HepG2 (cell line): ENCODE data around the gene INHBA. TPM values are rescaled to one million over a fixed set of nuclear protein-coding genes. Genes with fewer than 3 reads are reported as not detected.
A peak's percentile ranks its signal among the peaks of the same experiment; 100 is the strongest.

Experiments
- CAMTA2 ChIP-seq: sonication (generic); formaldehyde crosslinking; IDR thresholded peaks from 2 replicates; pipeline ENCODE4 v1.4.0; 2020; ENCODE audit warnings: mild to moderate bottlenecking, missing genetic modification reagents, borderline replicate concordance
- GATAD2A ChIP-seq: IDR thresholded peaks from 2 replicates; pipeline ENCODE4 v1.6.1; 2016
- GZF1 ChIP-seq: sonication (generic); formaldehyde crosslinking; IDR thresholded peaks from 2 replicates; pipeline ENCODE4 v1.5.1; 2020; ENCODE audit warnings: mild to moderate bottlenecking, missing genetic modification reagents
- HBP1 ChIP-seq: IDR thresholded peaks from 2 replicates; pipeline ENCODE4 v1.6.1; 2016; ENCODE audit warnings: low read depth, control low read depth
- HIVEP1 ChIP-seq: sonication (generic); formaldehyde crosslinking; IDR thresholded peaks from 2 replicates; pipeline ENCODE4 v1.4.0; 2020; ENCODE audit warnings: mild to moderate bottlenecking, missing genetic modification reagents
- MAZ ChIP-seq, 2 experiments: sonication (generic) in 1 of 2; formaldehyde crosslinking in 1 of 2; IDR thresholded peaks; 2 replicates each; pipeline versions ENCODE4 v1.5.0 to v1.6.1; 2012 to 2020; ENCODE audit warnings: low read depth in 2 of 2, mild to moderate bottlenecking in 2 of 2, borderline replicate concordance in 1 of 2, improper control_type of control experiment in 1 of 2, low read length in 1 of 2, missing genetic modification reagents in 1 of 2, moderate library complexity in 1 of 2
- RAD21 ChIP-seq: fragments of 450-650 bp; formaldehyde crosslinking; IDR thresholded peaks from 2 replicates; pipeline ENCODE4 v1.5.0; 2020; ENCODE audit warnings: mild to moderate bottlenecking
- ZMAT3 ChIP-seq: sonication (generic); formaldehyde crosslinking; conservative IDR thresholded peaks from 2 replicates; pipeline ENCODE4 v1.7.0; 2021; ENCODE audit warnings: missing genetic modification reagents
- ZNF333 ChIP-seq: sonication (generic); formaldehyde crosslinking; IDR thresholded peaks from 2 replicates; pipeline ENCODE4 v1.4.0; 2020; ENCODE audit warnings: mild to moderate bottlenecking, missing genetic modification reagents, borderline replicate concordance
- ZNF564 ChIP-seq: sonication (generic); formaldehyde crosslinking; IDR thresholded peaks from 2 replicates; pipeline ENCODE4 v1.8.1; 2023; ENCODE audit warnings: mild to moderate bottlenecking, missing genetic modification reagents
- ZNF598 ChIP-seq: sonication (generic); formaldehyde crosslinking; IDR thresholded peaks from 2 replicates; pipeline ENCODE4 v1.5.1; 2020; ENCODE audit warnings: mild to moderate bottlenecking, missing genetic modification reagents, borderline replicate concordance
- ZNF839 ChIP-seq: sonication (generic); formaldehyde crosslinking; IDR thresholded peaks from 2 replicates; pipeline ENCODE4 v1.4.0; 2020; ENCODE audit warnings: missing genetic modification reagents, mild to moderate bottlenecking, borderline replicate concordance
- ZNF883 ChIP-seq: sonication (generic); formaldehyde crosslinking; IDR thresholded peaks from 2 replicates; pipeline ENCODE4 v1.5.1; 2020; ENCODE audit warnings: mild to moderate bottlenecking, missing genetic modification reagents; ENCODE audit errors: not compliant biosample characterization
- ZUFSP ChIP-seq: sonication (generic); formaldehyde crosslinking; IDR thresholded peaks from 2 replicates; pipeline ENCODE4 v1.9.0; 2021; ENCODE audit warnings: missing genetic modification reagents, mild to moderate bottlenecking, borderline replicate concordance
- polyA plus RNA-seq, 8 experiments: library from polyadenylated mRNA; depleted of rRNA in 3 of 8; stranded (reverse) in 7 of 8; unstranded in 1 of 8; fragments of >200 nt; fragmentation: Illumina TruSeq in 4 of 8; extraction: Trizol in 4 of 8; gene quantifications; 2 replicates each; pipeline versions ENCODE4 v1.2.1 to v1.2.3, GENCODE V29; 2011 to 2016; ENCODE audit warnings: low read depth in 4 of 8, missing spikeins in 1 of 8, mixed read lengths in 1 of 8; ENCODE audit not compliant: insufficient read depth in 1 of 8
- total RNA-seq, 5 experiments: library from RNA; depleted of rRNA; stranded (reverse); fragments of >200 nt; fragmentation: Illumina TruSeq; extraction: Trizol; gene quantifications; 2 replicates each; pipeline ENCODE4 v1.2.3, GENCODE V29; 2016; ENCODE audit warnings: low read depth in 1 of 5
- TF ChIP-seq, protein P1 (sequence below), 2 experiments: fragments of 450-650 bp in 1 of 2; sonication (generic) in 1 of 2; formaldehyde crosslinking in 1 of 2; IDR thresholded peaks; 2 replicates each; pipeline versions ENCODE4 v1.6.1 to v1.8.0; 2016 to 2022; ENCODE audit warnings: antibody characterized with exemption in 1 of 2, mild to moderate bottlenecking in 1 of 2, missing genetic modification reagents in 1 of 2

The INHBA gene
- total and polyA plus RNA-seq, 2 of the 13 experiments (the other 11 are each of a cell fraction or from before 2014, with no cell fraction given) = not detected

DNA sequence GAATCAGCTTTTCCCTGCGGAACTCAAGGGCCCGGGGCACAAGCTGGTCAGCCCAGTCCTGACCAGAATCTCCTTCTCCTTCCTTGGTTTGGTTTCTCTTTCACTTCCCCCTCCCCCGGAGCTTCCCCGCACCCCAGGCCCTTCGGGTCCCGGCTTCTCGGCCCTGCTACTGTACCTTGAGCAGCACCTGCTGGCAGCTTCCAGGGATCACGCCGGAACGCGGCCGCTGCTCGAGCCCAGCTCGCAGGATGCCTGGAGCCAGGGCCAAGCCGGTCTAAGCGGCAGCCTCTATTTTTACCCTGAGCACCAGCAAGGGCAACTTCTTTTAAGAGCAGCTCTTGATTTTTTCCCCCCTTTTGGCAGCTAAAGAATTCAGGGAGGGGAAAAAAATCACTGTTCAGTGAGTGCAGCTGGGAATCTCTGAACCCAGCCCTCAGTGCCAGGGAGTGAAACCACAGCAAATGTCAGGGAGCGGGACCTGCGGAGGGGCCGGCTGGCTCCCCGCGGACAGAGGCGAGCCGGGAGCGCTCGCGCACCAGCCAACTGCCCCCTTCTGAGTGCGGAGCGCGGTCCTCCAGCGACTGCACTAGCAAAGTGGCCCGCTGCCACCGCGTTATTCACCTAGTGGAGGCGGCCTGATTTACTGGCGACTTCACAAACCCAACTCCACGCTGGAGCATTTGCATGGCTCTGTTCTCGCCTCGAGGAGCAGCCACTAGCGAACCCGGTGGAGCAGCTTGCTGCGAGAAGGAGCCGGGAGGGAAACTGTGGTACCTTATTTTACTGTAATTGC, 2.4 kb upstream of the INHBA start (continued):
- TF ChIP-seq, protein P1, sequence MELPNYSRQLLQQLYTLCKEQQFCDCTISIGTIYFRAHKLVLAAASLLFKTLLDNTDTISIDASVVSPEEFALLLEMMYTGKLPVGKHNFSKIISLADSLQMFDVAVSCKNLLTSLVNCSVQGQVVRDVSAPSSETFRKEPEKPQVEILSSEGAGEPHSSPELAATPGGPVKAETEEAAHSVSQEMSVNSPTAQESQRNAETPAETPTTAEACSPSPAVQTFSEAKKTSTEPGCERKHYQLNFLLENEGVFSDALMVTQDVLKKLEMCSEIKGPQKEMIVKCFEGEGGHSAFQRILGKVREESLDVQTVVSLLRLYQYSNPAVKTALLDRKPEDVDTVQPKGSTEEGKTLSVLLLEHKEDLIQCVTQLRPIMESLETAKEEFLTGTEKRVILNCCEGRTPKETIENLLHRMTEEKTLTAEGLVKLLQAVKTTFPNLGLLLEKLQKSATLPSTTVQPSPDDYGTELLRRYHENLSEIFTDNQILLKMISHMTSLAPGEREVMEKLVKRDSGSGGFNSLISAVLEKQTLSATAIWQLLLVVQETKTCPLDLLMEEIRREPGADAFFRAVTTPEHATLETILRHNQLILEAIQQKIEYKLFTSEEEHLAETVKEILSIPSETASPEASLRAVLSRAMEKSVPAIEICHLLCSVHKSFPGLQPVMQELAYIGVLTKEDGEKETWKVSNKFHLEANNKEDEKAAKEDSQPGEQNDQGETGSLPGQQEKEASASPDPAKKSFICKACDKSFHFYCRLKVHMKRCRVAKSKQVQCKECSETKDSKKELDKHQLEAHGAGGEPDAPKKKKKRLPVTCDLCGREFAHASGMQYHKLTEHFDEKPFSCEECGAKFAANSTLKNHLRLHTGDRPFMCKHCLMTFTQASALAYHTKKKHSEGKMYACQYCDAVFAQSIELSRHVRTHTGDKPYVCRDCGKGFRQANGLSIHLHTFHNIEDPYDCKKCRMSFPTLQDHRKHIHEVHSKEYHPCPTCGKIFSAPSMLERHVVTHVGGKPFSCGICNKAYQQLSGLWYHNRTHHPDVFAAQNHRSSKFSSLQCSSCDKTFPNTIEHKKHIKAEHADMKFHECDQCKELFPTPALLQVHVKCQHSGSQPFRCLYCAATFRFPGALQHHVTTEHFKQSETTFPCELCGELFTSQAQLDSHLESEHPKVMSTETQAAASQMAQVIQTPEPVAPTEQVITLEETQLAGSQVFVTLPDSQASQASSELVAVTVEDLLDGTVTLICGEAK (IDR thresholded peaks at IDR 0.05) = no peak
- TF ChIP-seq, protein P1 (CRISPR knock-in tag; IDR thresholded peaks at IDR 0.05) = peak; percentile 31; the same call in 1 of the 2 replicates
- TF ChIP-seq ZUFSP (CRISPR knock-in tag) = no peak
- TF ChIP-seq ZNF839 (CRISPR knock-in tag) = no peak
- 0 out of 2 replicates have a peak, but pooled peaks have one; percentile 67 for TF ChIP-seq CAMTA2 (CRISPR knock-in tag)
- no peak for TF ChIP-seq GZF1 (CRISPR knock-in tag)
- 0 out of 2 replicates have a peak, but pooled peaks have one; percentile 73 for TF ChIP-seq ZNF333
- TF ChIP-seq ZMAT3 (CRISPR knock-in tag) = no peak
- 0 out of 2 replicates have a peak, but pooled peaks have one; percentile 33 for TF ChIP-seq ZNF598 (CRISPR knock-in tag)
- no peak for TF ChIP-seq HBP1
- no peak for TF ChIP-seq GATAD2A (CRISPR knock-in tag)
- TF ChIP-seq HIVEP1 (CRISPR knock-in tag) = 0 out of 2 replicates have a peak, but pooled peaks have one; percentile 43
- TF ChIP-seq ZNF883 (CRISPR knock-in tag) = no peak
- TF ChIP-seq RAD21 (CRISPR knock-in tag) = peak; percentile 64; the same call in 1 of the 2 replicates
- no peak for TF ChIP-seq ZNF564 (CRISPR knock-in tag)
- no peak for TF ChIP-seq MAZ (IDR thresholded peaks at IDR 0.05; ENCODE audit: borderline replicate concordance, low read depth, low read length)
- TF ChIP-seq MAZ (CRISPR knock-in tag; IDR thresholded peaks at IDR 0.05; ENCODE audit: low read depth) = 0 out of 2 replicates have a peak, but pooled peaks have one; percentile 47
